GM12878 (cell line): ENCODE data around the gene CARD11. TPM values are rescaled to one million over a fixed set of nuclear protein-coding genes. Genes with fewer than 3 reads are reported as not detected.

ENCODE experiments used
- BMI1 ChIP-seq: fragments of 450-650 bp; IDR thresholded peaks from 2 replicates; pipeline ENCODE4 v1.6.1; 2016; ENCODE audit warnings: mild to moderate bottlenecking, moderate library complexity, borderline replicate concordance
- BRCA1 ChIP-seq: IDR thresholded peaks from 2 replicates; pipeline ENCODE4 v1.6.1; 2011; ENCODE audit warnings: low read depth, low read length, improper control_type of control experiment
- ELK1 ChIP-seq: IDR thresholded peaks from 2 replicates; pipeline ENCODE4 v1.6.1; 2012; ENCODE audit warnings: low read depth, low read length, improper control_type of control experiment
- GABPA ChIP-seq: IDR thresholded peaks from 2 replicates; pipeline ENCODE4 v1.6.1; 2014; ENCODE audit warnings: antibody characterized with exemption, low read depth, mild to moderate bottlenecking, inconsistent platforms
- HCFC1 ChIP-seq: fragments of 150-350 bp; IDR thresholded peaks from 2 replicates; pipeline ENCODE4 v1.6.1; 2014; ENCODE audit warnings: low read length
- IKZF1 ChIP-seq: fragments of 450-650 bp; conservative IDR thresholded peaks from 2 replicates; pipeline ENCODE4 v1.6.1; 2017; ENCODE audit warnings: antibody characterized with exemption, mild to moderate bottlenecking
- IRF5 ChIP-seq: fragments of 450-650 bp; IDR thresholded peaks from 2 replicates; pipeline ENCODE4 v1.6.1; 2017; ENCODE audit warnings: borderline replicate concordance
- NFYA ChIP-seq: IDR thresholded peaks from 2 replicates; pipeline ENCODE4 v1.6.1; 2011; ENCODE audit warnings: low read depth, mild to moderate bottlenecking, low read length, improper control_type of control experiment, borderline replicate concordance
- PAX5 ChIP-seq: IDR thresholded peaks from 2 replicates; pipeline ENCODE4 v1.6.1; 2011; ENCODE audit warnings: low read depth, low read length, borderline replicate concordance
- POU2F2 ChIP-seq: IDR thresholded peaks from 3 replicates; pipeline ENCODE4 v1.6.1; 2011; ENCODE audit warnings: low read depth, mild to moderate bottlenecking, low read length, borderline replicate concordance
- RB1 ChIP-seq: fragments of 450-650 bp; formaldehyde crosslinking; IDR thresholded peaks from 2 replicates; pipeline ENCODE4 v1.6.1; 2017; ENCODE audit warnings: mild to moderate bottlenecking, borderline replicate concordance
- RFX5 ChIP-seq: IDR thresholded peaks from 2 replicates; pipeline ENCODE4 v1.6.1; 2011; ENCODE audit warnings: low read depth, low read length, improper control_type of control experiment
- SP1 ChIP-seq: IDR thresholded peaks from one replicate; pipeline ENCODE4 v1.6.1; 2011; ENCODE audit warnings: low read depth, low read length
- SREBF1 ChIP-seq: IDR thresholded peaks from 2 replicates; pipeline ENCODE4 v1.6.1; 2012; ENCODE audit warnings: mild to moderate bottlenecking, low read length
- STAT3 ChIP-seq: IDR thresholded peaks from 2 replicates; pipeline ENCODE4 v1.6.1; 2011; ENCODE audit warnings: low read depth, low read length, improper control_type of control experiment
- TBL1XR1 ChIP-seq: IDR thresholded peaks from 2 replicates; pipeline ENCODE4 v1.6.1; 2012; ENCODE audit warnings: low read depth, low read length, improper control_type of control experiment
- TCF12 ChIP-seq: IDR thresholded peaks from 2 replicates; pipeline ENCODE4 v1.6.1; 2011; ENCODE audit warnings: low read depth, mild to moderate bottlenecking, low read length
- TCF3 ChIP-seq: IDR thresholded peaks from 2 replicates; pipeline ENCODE4 v1.6.1; 2012; ENCODE audit warnings: low read depth, mild to moderate bottlenecking, low read length, borderline replicate concordance; ENCODE audit not compliant: insufficient read depth
- ZBTB4 ChIP-seq: fragments of 450-650 bp; formaldehyde crosslinking; IDR thresholded peaks from 2 replicates; pipeline ENCODE4 v1.4.0; 2022; ENCODE audit warnings: mild to moderate bottlenecking, moderate library complexity
- ZNF207 ChIP-seq: fragments of 450-650 bp; IDR thresholded peaks from 2 replicates; pipeline ENCODE4 v1.6.1; 2014; ENCODE audit warnings: antibody characterized with exemption, mild to moderate bottlenecking, borderline replicate concordance
- polyA plus RNA-seq, 11 experiments: library from polyadenylated mRNA; depleted of rRNA in 4 of 11; unstranded in 6 of 11; stranded (reverse) in 5 of 11; fragments of >200 nt; fragmentation: Nextera tagmentation in 4 of 11; fragmentation: Illumina TruSeq in 1 of 11; extraction: Ambion mirVana in 4 of 11; extraction: Trizol in 1 of 11; gene quantifications; 1 replicate in 1 of 11; 2 replicates in 10 of 11; pipeline versions ENCODE4 v1.2.1 to v1.2.3, GENCODE V29; 2011 to 2016; ENCODE audit warnings: inconsistent platforms in 2 of 11, missing spikeins in 2 of 11, low read depth in 1 of 11
- total RNA-seq, 4 experiments: library from RNA; depleted of rRNA in 3 of 4; stranded (reverse); fragments of >200 nt in 3 of 4; fragmentation: Illumina TruSeq in 1 of 4; extraction: Trizol in 1 of 4; gene quantifications; 2 replicates each; pipeline versions ENCODE4 v1.2.1 to v1.2.3, GENCODE V29; 2013 to 2021
- TF ChIP-seq, protein P1 (sequence below): IDR thresholded peaks from 2 replicates; pipeline ENCODE4 v1.6.1; 2011; ENCODE audit warnings: borderline replicate concordance, low read depth, mild to moderate bottlenecking, moderate library complexity, mixed read lengths, low read length; ENCODE audit not compliant: insufficient read depth; ENCODE audit errors: extremely low read length
- TF ChIP-seq, protein P2 (sequence below): fragments of 150-350 bp; IDR thresholded peaks from 2 replicates; pipeline ENCODE4 v1.6.1; 2014; ENCODE audit warnings: mild to moderate bottlenecking, low read depth, low read length

The CARD11 gene
- total and polyA plus RNA-seq, 10 of the 15 experiments (the other 5 are each of a cell fraction or from before 2014, with no cell fraction given), result 0.27 to 72.0 (median 28.4) TPM

DNA sequence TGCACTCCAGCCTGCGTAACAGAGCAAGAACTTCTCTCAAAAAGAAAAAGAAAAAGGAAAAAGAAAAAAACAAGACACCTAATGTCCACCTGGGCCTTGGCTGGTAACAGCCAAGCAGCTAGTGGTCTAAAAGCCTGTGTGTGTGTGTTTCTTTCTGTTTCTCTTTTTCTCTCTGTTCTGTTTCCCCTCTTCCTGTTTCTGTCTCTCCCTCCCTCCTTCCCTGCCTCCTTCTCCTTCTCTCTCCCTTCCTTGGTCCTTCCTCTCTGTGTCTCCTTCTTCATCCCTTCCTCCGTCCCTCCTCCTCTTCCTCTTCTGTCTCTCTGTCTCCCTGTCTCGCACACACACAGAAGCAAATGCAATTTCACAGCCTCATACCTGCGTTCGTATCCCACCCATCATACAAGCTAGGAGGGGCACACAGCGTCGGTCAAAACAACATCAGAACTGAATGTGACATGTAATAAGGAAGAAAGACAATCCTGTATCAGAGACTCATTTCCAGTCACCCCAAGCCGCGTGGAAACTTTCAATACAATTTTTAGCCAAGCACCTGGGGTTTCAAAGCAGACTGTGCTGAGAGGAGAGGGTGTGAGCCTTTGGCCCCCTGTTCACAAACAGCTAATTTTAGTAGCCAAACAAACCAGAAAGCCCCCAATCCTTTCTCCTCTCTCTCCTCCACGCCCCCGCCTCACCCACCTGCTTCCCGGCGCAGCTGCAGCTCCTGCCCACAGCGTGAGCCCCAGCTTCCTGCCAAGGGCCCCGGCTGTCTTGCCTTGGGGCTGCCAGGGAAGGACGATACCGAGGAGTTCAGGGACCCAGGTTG lies 149.3 kb downstream of the CARD11 start (continued):
- TF ChIP-seq IRF5 (no peak), STAT3 (no peak), TCF12 (peak; percentile 99), RB1 (no peak), SREBF1 (no peak), SP1 (no peak), GABPA (no peak), ZNF207 (no peak), IKZF1 (peak; percentile 93), ZBTB4 (CRISPR knock-in tag) (no peak), TCF3 (peak; percentile 99), PAX5 (peak; percentile 85; the same call in 1 of the 2 replicates), ELK1 (no peak), RFX5 (no peak), HCFC1 (no peak), BMI1 (no peak), BRCA1 (no peak), NFYA (no peak), POU2F2 (no peak; the same call in 2 of the 3 replicates), TBL1XR1 (peak; percentile 78; the same call in 1 of the 2 replicates)
- TF ChIP-seq, protein P1, sequence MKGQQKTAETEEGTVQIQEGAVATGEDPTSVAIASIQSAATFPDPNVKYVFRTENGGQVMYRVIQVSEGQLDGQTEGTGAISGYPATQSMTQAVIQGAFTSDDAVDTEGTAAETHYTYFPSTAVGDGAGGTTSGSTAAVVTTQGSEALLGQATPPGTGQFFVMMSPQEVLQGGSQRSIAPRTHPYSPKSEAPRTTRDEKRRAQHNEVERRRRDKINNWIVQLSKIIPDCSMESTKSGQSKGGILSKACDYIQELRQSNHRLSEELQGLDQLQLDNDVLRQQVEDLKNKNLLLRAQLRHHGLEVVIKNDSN, result no peak
- TF ChIP-seq, protein P2, sequence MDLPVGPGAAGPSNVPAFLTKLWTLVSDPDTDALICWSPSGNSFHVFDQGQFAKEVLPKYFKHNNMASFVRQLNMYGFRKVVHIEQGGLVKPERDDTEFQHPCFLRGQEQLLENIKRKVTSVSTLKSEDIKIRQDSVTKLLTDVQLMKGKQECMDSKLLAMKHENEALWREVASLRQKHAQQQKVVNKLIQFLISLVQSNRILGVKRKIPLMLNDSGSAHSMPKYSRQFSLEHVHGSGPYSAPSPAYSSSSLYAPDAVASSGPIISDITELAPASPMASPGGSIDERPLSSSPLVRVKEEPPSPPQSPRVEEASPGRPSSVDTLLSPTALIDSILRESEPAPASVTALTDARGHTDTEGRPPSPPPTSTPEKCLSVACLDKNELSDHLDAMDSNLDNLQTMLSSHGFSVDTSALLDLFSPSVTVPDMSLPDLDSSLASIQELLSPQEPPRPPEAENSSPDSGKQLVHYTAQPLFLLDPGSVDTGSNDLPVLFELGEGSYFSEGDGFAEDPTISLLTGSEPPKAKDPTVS, result no peak
